Measurements from ENCODE around the gene SPG7. TPM values are rescaled to one million over a fixed set of nuclear protein-coding genes. Genes with fewer than 3 reads are reported as not detected.

The SPG7 gene
- total RNA-seq, 1 donor from 2014 or later, result 96.1 TPM

Other genes with a start within 250 kb of the SPG7 start
- 213 TPM in 2 replicates for gene ANKRD11, start 17.8 kb upstream of the SPG7 start, total RNA-seq
- 1,200 and 1,239 TPM in 2 replicates for gene RPL13, start 52.3 kb downstream of the SPG7 start, total RNA-seq
- gene CPNE7, start 67.4 kb downstream of the SPG7 start, total RNA-seq, result 6.7 and 7.5 TPM in 2 replicates
- gene DPEP1, start 105.2 kb downstream of the SPG7 start, total RNA-seq, result 0.11 and 0.22 TPM in 2 replicates
- gene CHMP1A, start 149.3 kb downstream of the SPG7 start, total RNA-seq, result 84.2 and 85.7 TPM in 2 replicates
- 11.8 and 12.3 TPM in 2 replicates for gene SPATA33, start 149.4 kb downstream of the SPG7 start, total RNA-seq
- gene CDK10, start 178.3 kb downstream of the SPG7 start, total RNA-seq, result 40.5 and 41.7 TPM in 2 replicates
- 9.8 and 10.8 TPM in 2 replicates for gene SPATA2L, start 193.3 kb downstream of the SPG7 start, total RNA-seq
- gene VPS9D1, start 212.5 kb downstream of the SPG7 start, total RNA-seq, result 11.3 and 12.4 TPM in 2 replicates
- 21.6 and 22.2 TPM in 2 replicates for gene ZNF276, start 213.1 kb downstream of the SPG7 start, total RNA-seq

Measured in astrocyte (in vitro differentiated cells and primary cell).